GM21528 (cell line): Measurements from ENCODE around the gene CPNE8.

Experiments used
- ATAC-seq: cut with Tn5 transposase; IDR thresholded peaks from one replicate; pipeline ENCODE4 v1.9.1; 2021; ENCODE audit warnings: mild to moderate bottlenecking, moderate library complexity; ENCODE audit not compliant: unreplicated experiment, low FRiP score

Gene CPNE8

GRCh38 chr12:38838056-38838850 is 67.1 kb downstream of the CPNE8 start:
- ATAC-seq = no peak

GRCh38 chr12:38831715-38832114 is 73.7 kb downstream of the CPNE8 start:
- ATAC-seq = no peak

GRCh38 chr12:38825006-38825405 is 80.4 kb downstream of the CPNE8 start:
- ATAC-seq = no peak

GRCh38 chr12:38823738-38824137 is 81.7 kb downstream of the CPNE8 start:
- ATAC-seq = no peak

- no peak for ATAC-seq
These were observed 82.1 kb downstream of the CPNE8 start for GRCh38 chr12:38823314-38823713.

- no peak for ATAC-seq
These were observed 87.4 kb downstream of the CPNE8 start for GRCh38 chr12:38817942-38818341.

DNA sequence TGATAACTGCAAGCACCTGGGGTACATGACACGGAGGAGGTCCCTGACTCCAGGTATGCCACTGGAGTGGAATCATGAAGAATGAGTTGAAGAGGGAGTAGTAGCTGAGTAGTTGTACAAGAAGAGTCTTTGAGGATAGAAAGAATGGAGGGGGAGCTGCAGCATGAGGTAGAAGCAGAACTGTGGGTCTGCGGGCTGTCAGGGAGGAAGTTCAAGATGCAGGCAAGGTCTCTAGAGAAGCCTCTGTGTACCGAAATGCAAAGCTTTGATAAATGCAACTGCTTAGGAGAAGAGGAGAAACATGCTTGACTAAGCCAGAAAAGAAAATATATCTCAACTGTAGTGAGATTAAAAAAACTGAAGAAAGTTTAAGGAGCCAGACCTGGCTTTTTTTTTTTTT is 91.5 kb downstream of the CPNE8 start:
- no peak for ATAC-seq

DNA sequence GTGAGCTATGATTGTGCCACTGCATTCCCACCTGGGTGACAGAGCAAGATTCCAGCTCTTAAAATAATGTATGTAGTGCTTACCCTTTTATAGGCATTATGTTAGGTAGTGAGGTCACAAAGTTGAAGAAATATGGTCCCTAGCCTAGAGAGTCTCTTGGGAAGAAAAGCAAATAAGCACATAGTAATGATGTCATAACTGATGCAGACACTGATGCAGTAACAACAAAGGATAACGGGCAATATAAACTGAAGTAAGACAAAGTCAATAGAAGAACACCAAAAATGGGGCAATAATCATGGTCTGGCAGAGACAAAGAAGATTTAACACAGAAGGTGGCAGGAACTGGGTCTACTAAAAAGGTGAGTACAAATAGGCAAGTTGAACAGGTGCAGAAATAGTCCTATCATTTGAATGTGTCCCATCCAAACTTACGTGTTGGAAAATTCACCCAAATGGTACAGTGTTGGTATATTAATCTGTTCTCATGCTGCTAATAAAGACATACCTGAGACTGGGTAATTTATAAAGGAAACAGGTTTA is 93.5 kb downstream of the CPNE8 start:
- ATAC-seq = no peak

DNA sequence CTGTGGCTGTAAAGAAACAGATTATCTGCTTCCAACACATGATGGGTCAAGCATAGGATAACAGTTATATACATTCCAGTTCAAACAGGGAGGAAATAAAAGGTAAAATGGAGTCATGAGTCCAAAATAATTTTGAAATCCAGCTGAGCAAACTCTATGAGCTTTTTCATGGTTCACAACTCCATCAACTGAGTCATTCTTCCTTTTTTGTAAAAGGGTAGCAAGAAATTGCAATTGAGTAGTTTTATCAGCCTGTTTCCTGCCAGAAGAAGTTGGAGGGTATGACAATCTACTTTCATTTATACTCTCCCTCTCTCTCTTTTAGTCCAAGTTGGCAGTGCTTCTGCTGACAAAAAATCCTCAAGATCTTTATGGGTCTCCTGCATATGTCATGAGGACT is 95.6 kb downstream of the CPNE8 start:
- ATAC-seq = no peak

DNA sequence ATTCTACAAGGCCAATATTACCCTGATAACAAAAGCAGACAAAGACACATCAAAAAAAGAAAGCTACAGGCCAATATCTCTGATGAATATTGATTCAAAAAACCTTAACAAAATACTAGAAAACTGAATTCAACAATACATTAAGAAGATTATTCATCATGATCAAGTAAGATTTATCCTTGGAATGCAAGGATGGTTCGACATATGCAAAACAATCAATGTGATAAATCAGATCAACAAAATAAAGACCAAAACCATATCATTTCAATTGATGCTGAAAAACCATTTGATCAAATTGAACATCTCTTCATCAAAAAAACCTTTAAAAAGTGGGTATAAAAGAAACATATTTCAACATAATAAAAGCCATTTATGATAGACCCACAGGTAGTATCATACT is 117.3 kb downstream of the CPNE8 start:
- ATAC-seq = no peak

DNA sequence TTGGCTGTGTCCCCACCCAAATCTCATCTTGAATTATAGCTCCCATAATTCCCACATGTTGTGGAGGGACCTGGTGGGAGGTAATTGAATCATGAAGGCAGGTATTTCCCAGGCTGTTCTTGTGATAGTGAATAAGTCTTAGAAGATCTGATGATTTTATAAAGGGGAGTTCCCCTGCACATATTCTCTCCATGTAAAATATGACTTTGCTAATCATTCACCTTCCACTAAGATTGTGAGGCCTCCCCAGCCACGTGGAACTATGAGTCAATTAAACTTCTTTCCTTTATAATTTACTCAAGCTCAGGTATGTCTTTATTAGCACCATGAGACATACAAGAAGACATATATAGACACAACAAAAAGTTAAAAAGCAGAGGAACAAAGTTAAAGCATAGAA is 120.0 kb downstream of the CPNE8 start:
- ATAC-seq = no peak

GRCh38 chr12:38783304-38783703 is 122.1 kb downstream of the CPNE8 start:
- no peak for ATAC-seq

DNA sequence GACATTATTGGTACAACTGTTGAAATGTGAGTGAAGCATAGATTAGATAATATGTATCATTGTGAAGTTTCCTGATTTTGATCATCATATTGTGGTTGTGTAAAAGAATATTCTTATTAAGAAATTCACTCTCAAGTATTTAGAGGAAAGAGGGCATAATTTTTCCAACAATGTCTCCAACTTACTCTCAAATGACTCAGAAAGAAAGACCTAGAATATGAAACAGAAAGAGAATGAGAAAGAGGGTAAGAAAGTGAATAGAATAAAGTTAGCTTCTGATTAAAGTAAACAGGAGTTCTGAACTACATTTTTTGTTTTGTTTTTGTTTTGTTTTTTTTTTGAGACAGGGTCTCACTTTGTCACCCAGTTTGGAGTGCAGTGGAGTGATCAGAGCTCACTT is 123.0 kb downstream of the CPNE8 start:
- no peak for ATAC-seq

DNA sequence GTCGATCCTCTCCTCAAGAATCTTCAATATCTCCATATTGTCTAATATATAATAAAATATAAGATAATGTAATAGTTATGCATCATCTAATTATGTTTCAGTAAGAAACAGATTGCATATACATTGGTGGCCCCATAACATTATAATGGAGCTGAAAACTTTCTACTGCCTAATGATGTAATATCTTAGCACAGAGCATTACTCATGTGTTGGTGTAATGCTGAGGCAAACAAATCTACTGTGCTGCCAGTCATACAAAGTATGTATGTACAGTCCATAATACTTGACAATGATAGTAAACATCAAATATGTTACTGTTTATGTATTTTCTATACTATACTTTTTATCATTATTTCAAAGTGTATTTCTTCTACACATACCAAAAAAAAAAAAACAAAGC is 128.7 kb downstream of the CPNE8 start:
- ATAC-seq = no peak

GRCh38 chr12:38775457-38775856 is 129.9 kb downstream of the CPNE8 start:
- ATAC-seq = peak; percentile 94

- ATAC-seq = no peak
These were observed 133.0 kb downstream of the CPNE8 start for GRCh38 chr12:38772437-38772836.

DNA sequence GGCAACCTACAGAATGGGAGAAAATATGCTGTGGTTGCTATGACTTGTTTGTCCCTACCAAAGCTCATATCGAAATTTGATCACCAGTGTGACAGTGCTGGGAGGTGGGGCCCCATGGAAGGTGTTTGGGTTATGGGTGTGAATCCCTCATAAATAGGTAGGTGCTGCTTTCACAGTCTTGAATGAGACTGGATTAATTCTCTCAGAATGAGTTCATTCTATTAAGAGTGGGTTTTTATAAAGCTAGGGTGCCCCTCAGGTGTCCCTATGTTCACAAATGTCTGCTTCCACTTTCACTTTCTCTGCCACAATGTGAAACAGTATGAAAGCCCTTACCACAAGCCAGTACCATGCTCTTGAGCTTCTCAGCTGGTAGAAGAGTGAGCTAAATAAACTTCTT is 133.5 kb downstream of the CPNE8 start:
- ATAC-seq = peak; percentile 80

GRCh38 chr12:38761636-38762342 is 143.6 kb downstream of the CPNE8 start:
- ATAC-seq = no peak

DNA sequence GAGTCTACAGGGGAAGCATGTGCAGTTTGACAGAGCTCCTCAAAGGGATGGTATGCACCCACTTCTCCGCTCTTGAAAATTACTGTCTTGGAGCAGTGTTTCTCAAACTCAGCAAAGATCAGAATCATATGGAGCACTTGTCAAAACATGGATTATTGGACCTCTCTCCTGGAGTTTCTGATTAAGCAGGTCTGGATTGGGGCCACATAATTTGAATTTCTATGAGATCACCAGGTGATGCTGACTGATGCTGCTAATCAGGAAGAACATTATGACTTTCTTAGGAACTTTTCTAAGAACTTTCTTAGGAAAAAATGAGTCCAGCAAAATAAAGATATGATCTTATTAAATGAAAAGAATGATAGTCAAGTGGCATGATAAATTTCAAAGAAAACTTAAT is 144.3 kb downstream of the CPNE8 start:
- ATAC-seq = no peak

GRCh38 chr12:38759621-38760020 is 145.8 kb downstream of the CPNE8 start:
- ATAC-seq = no peak

- ATAC-seq = no peak
These were observed 158.6 kb downstream of the CPNE8 start for GRCh38 chr12:38746744-38747143.

DNA sequence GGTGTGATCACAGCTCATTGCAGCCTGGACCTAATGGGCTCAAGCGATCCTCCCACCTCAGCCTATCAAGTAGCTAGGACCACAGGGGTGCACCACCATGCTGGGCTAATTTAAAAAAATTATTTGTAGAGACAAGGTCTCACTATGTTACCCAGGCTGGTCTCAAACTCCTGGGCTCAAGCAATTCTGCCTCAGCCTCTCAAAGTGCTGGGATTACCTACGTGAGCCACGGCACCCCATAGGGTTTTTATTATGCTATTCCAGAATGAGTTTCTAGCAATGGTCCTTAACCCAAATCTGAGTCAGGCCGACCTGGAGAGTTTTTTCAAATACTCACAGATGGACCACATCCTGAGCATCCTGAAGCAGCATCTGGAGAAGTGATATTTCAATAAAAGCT is 159.8 kb downstream of the CPNE8 start:
- ATAC-seq = no peak
